HG02588 (cell line): ENCODE measurements around the gene CCDC69.

Source experiments
- ATAC-seq: cut with Tn5 transposase; IDR thresholded peaks from one replicate; pipeline ENCODE4 v1.9.1; 2021; ENCODE audit warnings: mild to moderate bottlenecking, moderate library complexity; ENCODE audit not compliant: unreplicated experiment

CCDC69 gene

DNA sequence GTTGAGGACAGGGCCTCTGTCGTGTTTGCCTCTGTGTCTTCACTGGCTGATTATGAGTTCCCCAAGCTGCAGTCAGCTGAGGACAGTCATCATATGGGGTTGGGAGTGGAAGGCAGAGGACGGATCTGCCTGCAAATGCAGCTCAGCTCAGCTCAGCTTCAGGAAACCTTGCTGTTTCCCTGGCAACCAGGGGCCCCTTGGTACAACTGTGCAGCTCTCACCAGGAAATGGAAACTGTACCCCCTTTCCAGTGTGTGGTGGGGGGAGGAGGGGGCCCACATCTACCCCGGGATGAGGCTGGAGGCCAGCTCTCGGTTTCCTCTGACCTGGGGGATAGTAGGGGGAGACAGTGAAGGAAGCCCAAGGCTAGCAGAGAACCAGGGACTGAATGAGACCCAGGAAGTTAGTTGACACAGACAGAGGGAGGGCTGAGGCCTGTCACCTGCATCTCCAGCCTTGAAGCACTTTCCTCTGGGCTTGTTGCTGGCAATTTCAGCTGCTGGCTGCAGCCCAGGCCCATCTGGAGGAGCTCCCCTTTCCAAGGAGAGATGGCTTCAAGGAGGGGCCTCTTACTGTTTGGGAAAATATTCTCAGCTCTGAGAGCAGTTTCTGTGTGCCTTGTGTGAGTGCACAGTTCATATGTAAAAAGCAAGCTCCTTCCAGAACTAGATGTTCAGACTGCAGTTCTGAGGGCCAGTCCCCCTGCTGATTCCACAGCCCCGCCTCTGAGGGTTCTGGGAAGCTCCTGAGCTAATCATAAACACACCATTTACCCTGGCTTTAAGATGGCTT lies 73.2 kb downstream of the CCDC69 start:
- peak; percentile 46 for ATAC-seq

DNA sequence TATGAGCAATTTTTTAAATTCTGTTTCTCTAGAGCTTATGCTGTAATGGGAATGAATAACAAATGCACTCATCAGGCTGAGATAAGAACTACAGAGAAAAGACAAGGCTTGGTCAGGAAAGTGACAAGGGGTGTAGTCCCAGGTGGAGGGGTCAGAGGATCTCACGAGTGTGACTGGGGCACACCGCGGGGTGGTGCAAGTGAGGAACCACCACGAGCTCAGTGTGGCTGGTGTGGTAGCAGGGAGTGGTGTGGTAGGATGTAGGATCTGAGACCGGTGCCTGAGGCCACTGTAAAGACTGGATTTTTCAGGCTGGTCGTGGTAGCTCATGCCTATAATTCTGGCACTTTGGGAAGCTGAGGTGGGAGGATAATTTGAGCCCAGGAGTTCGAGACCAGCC lies 75.3 kb downstream of the CCDC69 start:
- ATAC-seq, result no peak

DNA sequence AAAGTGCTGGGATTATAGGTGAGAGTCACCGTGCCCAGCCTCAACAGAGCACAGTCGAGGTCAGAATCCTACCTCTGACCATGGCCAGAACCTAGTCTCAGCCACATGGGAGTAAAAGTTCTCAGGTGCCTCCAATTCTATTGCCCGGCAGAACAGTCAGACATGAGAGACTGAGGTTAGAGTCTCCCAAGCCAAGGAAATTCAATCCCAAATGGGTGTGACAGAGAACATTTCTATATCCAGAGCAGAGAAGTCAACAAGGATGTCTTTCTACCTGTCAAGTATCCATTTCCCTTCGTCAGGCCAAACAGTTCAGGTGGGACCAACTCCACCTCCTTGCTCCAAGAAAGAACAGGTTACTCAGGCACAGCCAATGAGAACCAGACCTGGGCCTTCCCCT lies 76.9 kb downstream of the CCDC69 start:
- no peak for ATAC-seq

DNA sequence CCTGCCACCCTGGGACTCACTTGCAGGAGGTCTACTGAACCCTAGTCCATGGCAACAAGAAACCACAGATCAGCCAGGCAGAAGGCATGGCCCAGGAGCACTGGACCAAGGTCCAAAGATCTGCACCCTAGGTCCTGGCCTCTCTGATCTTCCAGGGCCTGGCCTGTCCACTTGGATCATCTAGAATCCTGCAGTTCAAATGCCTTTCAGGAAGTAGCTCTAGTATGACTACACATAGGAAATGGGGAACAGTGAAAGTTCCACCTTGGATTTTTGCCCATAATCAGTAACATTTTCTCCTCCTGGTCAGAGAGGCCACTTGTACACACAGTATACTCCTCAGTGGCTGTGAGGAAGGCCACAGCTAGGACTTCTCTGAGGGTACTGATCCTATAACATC lies 77.8 kb downstream of the CCDC69 start:
- no peak for ATAC-seq

DNA sequence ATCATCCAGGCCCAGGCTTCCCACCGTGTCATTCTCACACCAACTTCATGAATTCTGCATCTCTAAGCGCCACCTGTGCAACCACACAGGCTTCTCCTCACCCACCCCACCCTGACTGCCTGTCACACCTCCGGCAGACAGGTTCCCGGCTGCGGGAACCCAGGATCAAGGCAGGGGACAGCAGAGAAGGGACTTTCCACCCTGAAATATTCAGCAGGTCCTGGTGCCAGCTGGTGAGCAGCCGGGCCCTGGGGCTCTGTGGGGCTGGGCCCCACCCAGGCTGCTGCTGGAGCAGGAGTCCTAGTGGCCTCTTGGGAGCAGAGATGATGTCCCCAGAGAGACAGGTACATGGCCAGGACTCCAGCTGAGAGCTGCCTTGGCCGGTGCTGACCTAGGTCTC lies 79.0 kb downstream of the CCDC69 start:
- ATAC-seq, result no peak

DNA sequence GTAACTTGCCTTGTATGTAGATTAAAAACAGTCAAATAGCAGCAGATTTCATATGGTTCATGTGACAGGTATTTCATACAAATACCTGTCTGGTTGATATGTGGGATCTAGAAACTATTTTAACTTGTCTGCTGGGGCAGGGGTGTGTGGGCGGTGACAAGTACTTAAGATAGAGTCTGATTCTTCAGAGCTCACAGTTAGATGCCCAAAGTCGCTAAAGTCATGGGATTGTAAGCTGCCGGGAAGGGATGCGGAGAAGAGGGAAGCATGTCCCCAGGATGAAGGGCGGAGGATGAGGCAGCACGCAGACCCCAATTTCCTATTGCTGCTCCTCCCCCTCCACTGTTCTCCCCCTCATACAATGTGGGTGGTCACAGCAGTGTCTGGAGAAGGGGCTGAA lies 79.6 kb downstream of the CCDC69 start:
- no peak for ATAC-seq

DNA sequence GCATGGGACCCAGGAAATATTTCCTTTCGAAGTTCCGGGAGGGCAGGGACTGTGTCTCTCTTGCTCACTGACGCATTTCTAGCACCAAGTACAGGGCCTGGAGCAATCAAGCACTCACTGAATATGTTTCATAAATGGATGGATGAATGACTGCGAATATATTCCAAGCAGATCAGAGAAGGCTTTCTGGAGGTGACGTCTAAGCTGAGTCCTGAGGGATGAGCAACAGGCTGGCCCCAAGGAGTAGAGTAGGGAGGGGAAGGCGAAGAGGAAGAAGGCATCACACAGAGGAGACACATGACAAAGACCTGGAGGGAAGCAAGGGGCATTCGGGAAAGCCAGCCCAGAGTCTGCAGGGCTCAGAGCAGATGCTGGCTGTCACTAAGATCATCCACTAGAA lies 80.2 kb downstream of the CCDC69 start:
- no peak for ATAC-seq

DNA sequence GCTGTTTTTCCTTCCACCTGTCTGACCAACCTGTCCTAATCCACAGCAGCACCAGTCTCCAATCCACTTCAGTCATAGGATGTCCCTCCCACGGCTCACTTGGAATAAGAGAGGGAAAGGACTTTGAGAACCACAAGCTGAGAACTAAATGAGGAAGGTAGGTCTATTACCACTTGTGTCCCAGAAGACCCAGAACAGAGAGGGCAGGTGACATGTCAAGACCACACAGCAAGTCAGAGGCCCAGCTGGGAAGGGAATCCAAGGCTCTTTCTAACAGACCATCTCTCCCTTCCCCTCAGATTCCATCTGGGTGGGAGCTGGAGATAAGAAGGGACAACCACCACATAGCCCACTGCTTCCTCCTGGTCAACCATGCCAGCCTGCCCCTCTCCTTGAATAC lies 81.0 kb downstream of the CCDC69 start:
- ATAC-seq, result no peak

DNA sequence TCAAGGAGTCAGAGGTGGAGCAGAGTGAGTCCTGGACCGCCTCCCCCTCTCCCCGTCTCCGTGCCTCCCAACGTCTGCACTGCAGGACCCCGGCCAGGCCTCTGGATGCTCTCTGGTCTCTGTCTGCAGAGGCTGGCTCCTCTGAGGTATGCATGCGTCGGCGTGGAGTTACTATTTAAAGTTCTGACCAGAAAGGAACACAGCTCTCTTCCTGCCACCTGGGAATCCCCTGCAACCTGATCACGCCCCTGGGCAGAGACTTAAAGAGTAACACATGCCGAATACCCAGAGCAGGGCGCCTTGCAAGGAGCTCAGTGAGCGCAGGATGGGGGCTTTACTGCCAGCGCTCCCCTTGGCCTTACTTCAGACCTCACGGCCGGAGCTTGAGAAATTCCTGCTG lies 82.4 kb downstream of the CCDC69 start:
- peak; percentile 93 for ATAC-seq

DNA sequence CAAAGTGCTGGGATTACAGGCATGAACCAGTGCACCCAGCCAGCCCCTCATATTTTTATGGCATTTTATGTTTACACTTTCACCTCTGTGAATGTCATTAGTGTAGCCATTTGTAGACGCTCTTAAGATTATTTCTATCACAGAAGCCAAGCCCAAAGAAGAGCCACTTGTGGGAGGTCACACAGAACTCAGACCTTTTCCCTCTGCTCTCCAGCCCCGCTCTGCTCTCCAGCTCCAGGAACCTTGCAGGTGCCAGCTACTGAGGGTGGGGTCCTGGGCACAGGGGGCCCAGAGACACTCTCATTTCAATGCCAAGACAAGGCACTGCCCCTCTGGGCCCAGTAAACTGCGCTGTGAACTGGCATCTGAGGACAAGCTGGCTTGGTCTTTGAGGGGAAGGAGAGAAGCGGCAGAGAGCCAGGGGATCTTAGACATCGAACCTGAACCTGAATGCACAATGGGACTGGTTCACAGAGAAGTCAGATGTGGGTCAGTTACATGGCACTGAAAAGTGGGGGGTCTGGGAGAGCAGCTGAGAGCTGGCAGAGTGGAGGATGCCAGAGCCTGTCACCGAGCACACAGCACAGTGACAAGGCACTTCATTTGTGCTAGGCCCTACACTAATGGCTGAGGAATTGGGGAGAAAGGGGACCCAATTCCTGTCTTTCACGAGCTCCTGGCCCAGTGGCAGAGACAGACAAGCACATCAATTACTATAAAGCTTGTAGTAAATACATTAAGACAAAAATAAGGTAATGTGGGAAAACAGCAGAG lies 83.0 kb downstream of the CCDC69 start:
- ATAC-seq, result no peak

DNA sequence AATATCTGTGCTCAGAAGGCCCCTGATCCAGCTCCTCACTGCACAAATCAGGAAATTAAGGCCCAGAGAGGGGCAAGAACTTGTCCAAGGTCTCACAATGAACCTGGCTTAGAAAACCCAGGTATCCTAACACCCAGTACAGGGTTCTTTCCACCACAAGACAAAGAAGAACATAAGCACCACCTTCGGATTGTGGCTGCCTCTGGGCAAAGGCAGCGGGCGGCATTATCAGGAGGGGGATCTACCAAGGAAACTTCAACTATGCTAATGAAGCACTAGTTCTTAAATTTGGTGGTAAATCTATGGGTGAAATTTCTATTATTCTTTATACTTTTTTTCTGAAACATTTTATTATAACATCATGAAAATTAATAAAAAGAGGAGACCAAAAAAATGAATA lies 84.2 kb downstream of the CCDC69 start:
- no peak for ATAC-seq

DNA sequence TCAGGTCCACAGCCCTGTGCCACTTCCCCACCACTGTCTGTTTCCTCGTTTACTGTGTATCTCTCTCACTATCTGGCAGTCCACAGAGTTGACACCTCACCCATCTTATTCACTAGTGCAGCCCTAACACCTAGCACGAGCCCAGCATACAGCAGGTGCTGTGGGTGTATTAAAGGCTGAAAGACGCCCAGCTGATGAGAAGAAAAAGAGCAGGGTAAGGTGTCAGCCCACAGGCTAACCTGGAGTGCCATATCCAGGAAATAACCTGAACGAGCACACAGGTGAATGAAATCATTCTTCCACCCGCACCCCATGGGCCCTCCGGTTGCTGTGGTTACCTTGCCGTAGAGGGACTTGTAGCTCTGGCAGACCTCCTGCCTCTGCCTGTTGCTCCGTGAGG lies 84.9 kb downstream of the CCDC69 start:
- no peak for ATAC-seq

DNA sequence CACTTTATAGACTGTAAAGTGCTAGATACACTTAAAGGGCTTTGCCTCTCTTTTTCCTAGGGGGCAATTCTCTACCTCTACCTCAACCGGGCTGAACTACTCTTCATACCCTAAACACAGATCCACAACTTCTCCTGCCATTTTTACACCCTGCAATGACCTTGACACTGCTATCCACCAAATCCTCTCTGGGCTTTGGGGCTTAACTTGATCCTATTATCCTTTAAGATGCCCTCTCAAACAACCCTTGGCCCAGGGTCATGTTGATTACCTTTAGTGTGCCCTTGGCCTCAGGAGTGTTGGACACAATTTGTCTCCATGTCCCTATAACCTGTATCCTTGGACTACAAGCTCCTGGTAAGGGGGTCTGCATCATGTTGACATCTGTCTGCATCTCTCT lies 85.8 kb downstream of the CCDC69 start:
- ATAC-seq, result no peak

DNA sequence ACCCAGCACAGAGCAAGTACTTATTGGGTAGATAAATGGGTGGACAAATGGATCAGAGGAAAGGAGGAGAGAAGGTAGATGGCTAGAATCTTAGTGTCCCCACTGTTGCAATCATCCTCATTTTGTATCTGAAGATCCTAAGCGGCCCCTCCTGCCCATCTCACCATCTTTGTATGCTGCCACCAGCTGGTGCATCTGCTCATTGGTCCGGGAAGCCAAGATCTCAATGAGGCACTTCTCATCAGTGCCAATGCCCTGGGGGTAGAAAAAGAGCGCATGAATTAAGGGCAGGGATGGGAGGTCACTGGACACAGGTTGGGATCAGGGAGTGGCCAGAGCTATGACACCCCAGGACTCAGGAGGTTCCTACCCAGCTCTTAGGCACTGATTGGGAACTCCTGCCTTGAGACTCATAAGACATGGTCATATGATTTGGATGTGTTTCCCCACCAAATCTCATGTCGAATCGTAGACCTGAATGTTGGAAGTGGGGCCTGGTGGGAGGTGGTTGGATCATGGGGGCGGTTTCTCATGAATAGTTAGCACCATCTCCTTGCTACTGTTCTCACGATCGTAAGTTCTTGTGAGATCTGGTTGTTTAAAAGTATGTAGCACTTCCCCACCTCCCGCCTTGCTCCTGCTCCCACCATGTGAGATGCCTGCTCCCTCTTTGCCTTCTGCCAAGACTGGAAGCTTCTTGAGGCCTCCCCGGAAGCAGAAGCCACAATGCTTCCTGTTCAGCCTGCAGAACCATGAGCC lies 86.6 kb downstream of the CCDC69 start:
- no peak for ATAC-seq

DNA sequence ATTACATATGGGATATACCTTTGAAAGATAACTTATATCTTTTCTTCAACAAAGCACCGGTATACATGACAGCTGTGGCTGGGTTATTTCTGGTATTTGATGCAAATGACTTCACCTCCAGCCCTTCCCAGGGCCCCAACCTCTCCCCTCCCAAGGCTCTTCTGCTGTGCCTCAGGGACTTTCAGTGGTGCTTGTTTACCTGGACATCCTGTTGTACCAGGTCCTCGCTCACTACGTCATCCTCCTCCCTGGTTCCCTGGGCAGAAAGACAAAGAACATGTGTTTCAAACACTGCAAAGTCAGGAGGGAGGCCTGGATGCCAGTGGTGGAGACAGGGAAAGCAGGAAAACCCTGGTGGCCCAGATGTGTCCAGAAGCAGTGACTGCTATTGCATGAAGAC lies 89.7 kb downstream of the CCDC69 start:
- peak; percentile 71 for ATAC-seq

DNA sequence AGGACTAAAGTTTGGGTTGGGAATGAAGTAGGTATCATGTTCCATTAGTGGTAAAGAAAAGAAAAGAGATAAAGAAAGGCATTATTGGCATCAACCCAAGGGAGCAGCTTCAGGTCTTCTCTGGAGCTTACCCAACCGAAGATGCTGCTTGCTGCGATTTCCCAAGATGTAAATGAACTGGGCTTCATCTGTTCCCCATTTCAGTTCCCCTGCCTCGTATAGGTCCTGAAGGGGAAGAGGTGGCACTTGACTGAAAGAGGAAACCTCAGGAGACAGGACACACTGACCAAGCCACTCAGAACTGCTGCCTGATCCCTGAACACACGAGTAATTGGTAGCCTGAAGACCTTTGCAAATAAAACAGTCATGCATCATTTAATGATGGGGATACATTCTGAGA lies 90.9 kb downstream of the CCDC69 start:
- no peak for ATAC-seq
